GM12891 (cell line): ENCODE measurements around the gene RASGRF1.

ENCODE experiments used
- PAX5 ChIP-seq: IDR thresholded peaks from 2 replicates; pipeline ENCODE4 v1.6.1; 2011; ENCODE audit warnings: low read length, moderate library complexity, mild to moderate bottlenecking; ENCODE audit not compliant: insufficient read depth, severe bottlenecking
- POLR2AphosphoS5 ChIP-seq: IDR thresholded peaks from 2 replicates; pipeline ENCODE4 v1.6.1; 2011; ENCODE audit warnings: low read depth, low read length, control low read depth
- SPI1 ChIP-seq: IDR thresholded peaks from 2 replicates; pipeline ENCODE4 v1.6.1; 2011; ENCODE audit warnings: low read depth, low read length, control low read depth
- TAF1 ChIP-seq: IDR thresholded peaks from 2 replicates; pipeline ENCODE4 v1.6.1; 2011; ENCODE audit warnings: low read depth, low read length, control low read depth

DNA sequence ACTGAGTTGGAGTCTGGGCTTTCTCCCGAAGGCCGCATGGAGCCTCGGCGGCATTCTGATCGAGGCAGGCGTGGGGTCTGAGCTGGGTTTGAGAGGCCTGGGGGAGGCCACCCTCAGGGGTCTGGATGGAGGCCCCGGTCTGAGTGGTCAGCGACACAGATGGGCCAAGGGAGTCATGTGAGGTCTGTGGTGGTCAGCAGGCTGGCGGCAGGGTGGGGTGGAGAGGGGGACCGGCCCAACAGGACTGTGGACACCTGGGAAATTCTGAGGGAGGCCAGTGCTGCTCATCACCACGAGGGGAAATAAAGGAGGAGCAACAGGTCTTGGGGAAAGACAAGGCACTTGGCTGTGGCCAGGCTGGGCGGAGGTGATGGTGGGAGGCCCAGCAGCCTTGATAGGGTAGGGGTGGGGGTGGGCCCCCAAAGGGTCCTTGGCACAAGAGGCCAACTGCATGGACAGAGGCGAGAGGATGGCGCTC lies 161.9 kb downstream of the RASGRF1 start:
- TF ChIP-seq POLR2AphosphoS5 (no peak), PAX5 (no peak), TAF1 (no peak), SPI1 (no peak)
